ENCODE results near the gene MYO3B. TPM values are rescaled to one million over a fixed set of nuclear protein-coding genes. Genes with fewer than 3 reads are reported as not detected.

The MYO3B gene
- total RNA-seq, 1 experiment from 2014 or later: 0.50 TPM

- Mint-ChIP-seq H3K9me3 (peaks cover 5% of the 10 kb centered on the region), H3K4me1 (peaks cover 32% of the 10 kb centered on the region), H3K4me3 (no peak overlapping the region), H3K27me3 (ENCODE audit: low read depth) (no peaks in the 10 kb centered on the region), H3K36me3 (no peaks in the 10 kb centered on the region), H3K27ac (no peak overlapping the region)
- DNase-seq (ENCODE audit: low spot score) (no peak), ATAC-seq (no peak; the same call in 1 of the 2 replicates)
- TF ChIP-seq PRRX2 (CRISPR knock-in tag; IDR thresholded peaks at IDR 0.05) (no peak), CBFB (CRISPR knock-in tag; IDR thresholded peaks at IDR 0.05; ENCODE audit: low read depth) (no peak), FOXJ3 (CRISPR knock-in tag; IDR thresholded peaks at IDR 0.05; ENCODE audit: borderline replicate concordance) (no peak), FOXK1 (CRISPR knock-in tag; IDR thresholded peaks at IDR 0.05) (no peak), GABPB1 (CRISPR knock-in tag; IDR thresholded peaks at IDR 0.05) (no peak), NFYB (CRISPR knock-in tag; conservative IDR thresholded peaks at IDR 0.05; ENCODE audit: low read depth) (peak; percentile 75), USF2 (CRISPR knock-in tag; IDR thresholded peaks at IDR 0.05) (peak; percentile 36; the same call in 1 of the 2 replicates)
- TF ChIP-seq, protein P1, sequence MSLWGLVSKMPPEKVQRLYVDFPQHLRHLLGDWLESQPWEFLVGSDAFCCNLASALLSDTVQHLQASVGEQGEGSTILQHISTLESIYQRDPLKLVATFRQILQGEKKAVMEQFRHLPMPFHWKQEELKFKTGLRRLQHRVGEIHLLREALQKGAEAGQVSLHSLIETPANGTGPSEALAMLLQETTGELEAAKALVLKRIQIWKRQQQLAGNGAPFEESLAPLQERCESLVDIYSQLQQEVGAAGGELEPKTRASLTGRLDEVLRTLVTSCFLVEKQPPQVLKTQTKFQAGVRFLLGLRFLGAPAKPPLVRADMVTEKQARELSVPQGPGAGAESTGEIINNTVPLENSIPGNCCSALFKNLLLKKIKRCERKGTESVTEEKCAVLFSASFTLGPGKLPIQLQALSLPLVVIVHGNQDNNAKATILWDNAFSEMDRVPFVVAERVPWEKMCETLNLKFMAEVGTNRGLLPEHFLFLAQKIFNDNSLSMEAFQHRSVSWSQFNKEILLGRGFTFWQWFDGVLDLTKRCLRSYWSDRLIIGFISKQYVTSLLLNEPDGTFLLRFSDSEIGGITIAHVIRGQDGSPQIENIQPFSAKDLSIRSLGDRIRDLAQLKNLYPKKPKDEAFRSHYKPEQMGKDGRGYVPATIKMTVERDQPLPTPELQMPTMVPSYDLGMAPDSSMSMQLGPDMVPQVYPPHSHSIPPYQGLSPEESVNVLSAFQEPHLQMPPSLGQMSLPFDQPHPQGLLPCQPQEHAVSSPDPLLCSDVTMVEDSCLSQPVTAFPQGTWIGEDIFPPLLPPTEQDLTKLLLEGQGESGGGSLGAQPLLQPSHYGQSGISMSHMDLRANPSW (CRISPR knock-in tag; conservative IDR thresholded peaks at IDR 0.05; ENCODE audit: low read depth): no peak
- ChIA-PET POLR2A (no interaction called here), CTCF (interaction anchor here (0.5 to 0.6 kb wide), 2 partner anchors 594 to 709 kb away, joined by 3 read pairs; no protein-coding TSS in a partner anchor)
Measured at GRCh38 chr2:170161516-170162270, 16.3 kb upstream of the MYO3B start.

GRCh38 chr2:170162271-170162632, 15.7 kb upstream of the MYO3B start:
- H3K4me1 Mint-ChIP-seq: peaks cover 26% of the 10 kb centered on the region
- H3K4me3 Mint-ChIP-seq: no peak overlapping the region
- H3K9me3 Mint-ChIP-seq: peaks cover 5% of the 10 kb centered on the region
- CTCF ChIA-PET: interaction anchor here (0.6 to 1.2 kb wide), 2 partner anchors 710 to 711 kb away, joined by 3 read pairs; no protein-coding TSS in a partner anchor
- DNase-seq (ENCODE audit: low spot score) (no peak), ATAC-seq (no peak)
- no peaks in the 10 kb centered on the region for H3K36me3 Mint-ChIP-seq
- no peak for TF ChIP-seq CDX4 (CRISPR knock-in tag; IDR thresholded peaks at IDR 0.05; ENCODE audit: borderline replicate concordance)
- no peak for TF ChIP-seq NFATC4 (CRISPR knock-in tag; IDR thresholded peaks at IDR 0.05)
- TF ChIP-seq, protein P2, sequence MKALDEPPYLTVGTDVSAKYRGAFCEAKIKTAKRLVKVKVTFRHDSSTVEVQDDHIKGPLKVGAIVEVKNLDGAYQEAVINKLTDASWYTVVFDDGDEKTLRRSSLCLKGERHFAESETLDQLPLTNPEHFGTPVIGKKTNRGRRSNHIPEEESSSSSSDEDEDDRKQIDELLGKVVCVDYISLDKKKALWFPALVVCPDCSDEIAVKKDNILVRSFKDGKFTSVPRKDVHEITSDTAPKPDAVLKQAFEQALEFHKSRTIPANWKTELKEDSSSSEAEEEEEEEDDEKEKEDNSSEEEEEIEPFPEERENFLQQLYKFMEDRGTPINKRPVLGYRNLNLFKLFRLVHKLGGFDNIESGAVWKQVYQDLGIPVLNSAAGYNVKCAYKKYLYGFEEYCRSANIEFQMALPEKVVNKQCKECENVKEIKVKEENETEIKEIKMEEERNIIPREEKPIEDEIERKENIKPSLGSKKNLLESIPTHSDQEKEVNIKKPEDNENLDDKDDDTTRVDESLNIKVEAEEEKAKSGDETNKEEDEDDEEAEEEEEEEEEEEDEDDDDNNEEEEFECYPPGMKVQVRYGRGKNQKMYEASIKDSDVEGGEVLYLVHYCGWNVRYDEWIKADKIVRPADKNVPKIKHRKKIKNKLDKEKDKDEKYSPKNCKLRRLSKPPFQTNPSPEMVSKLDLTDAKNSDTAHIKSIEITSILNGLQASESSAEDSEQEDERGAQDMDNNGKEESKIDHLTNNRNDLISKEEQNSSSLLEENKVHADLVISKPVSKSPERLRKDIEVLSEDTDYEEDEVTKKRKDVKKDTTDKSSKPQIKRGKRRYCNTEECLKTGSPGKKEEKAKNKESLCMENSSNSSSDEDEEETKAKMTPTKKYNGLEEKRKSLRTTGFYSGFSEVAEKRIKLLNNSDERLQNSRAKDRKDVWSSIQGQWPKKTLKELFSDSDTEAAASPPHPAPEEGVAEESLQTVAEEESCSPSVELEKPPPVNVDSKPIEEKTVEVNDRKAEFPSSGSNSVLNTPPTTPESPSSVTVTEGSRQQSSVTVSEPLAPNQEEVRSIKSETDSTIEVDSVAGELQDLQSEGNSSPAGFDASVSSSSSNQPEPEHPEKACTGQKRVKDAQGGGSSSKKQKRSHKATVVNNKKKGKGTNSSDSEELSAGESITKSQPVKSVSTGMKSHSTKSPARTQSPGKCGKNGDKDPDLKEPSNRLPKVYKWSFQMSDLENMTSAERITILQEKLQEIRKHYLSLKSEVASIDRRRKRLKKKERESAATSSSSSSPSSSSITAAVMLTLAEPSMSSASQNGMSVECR (CRISPR knock-in tag; IDR thresholded peaks at IDR 0.05; ENCODE audit: borderline replicate concordance): no peak
- TF ChIP-seq NR2C2 (CRISPR knock-in tag; IDR thresholded peaks at IDR 0.05): no peak
- TF ChIP-seq MAX (CRISPR knock-in tag; IDR thresholded peaks at IDR 0.05): no peak
- TF ChIP-seq, protein P3, sequence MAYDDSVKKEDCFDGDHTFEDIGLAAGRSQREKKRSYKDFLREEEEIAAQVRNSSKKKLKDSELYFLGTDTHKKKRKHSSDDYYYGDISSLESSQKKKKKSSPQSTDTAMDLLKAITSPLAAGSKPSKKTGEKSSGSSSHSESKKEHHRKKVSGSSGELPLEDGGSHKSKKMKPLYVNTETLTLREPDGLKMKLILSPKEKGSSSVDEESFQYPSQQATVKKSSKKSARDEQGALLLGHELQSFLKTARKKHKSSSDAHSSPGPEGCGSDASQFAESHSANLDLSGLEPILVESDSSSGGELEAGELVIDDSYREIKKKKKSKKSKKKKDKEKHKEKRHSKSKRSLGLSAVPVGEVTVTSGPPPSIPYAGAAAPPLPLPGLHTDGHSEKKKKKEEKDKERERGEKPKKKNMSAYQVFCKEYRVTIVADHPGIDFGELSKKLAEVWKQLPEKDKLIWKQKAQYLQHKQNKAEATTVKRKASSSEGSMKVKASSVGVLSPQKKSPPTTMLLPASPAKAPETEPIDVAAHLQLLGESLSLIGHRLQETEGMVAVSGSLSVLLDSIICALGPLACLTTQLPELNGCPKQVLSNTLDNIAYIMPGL (CRISPR knock-in tag; IDR thresholded peaks at IDR 0.05): no peak
- no peak for TF ChIP-seq OVOL2 (CRISPR knock-in tag; IDR thresholded peaks at IDR 0.05; ENCODE audit: borderline replicate concordance)
- no peak for TF ChIP-seq ZNF671 (CRISPR knock-in tag; IDR thresholded peaks at IDR 0.05)
- no peak for TF ChIP-seq KAT7 (CRISPR knock-in tag; IDR thresholded peaks at IDR 0.05; ENCODE audit: borderline replicate concordance)
- no peak for TF ChIP-seq FOXP1 (CRISPR knock-in tag; IDR thresholded peaks at IDR 0.05; ENCODE audit: borderline replicate concordance)
- H3K27ac Mint-ChIP-seq: no peak overlapping the region
- POLR2A ChIA-PET: no interaction called here
- H3K27me3 Mint-ChIP-seq (ENCODE audit: low read depth): no peaks in the 10 kb centered on the region

All from WTC11 (cell line).